IMR-90 (cell line): Measurements from ENCODE around the gene FMN1. TPM values are rescaled to one million over a fixed set of nuclear protein-coding genes. Genes with fewer than 3 reads are reported as not detected.

Experiments
- ATAC-seq: fragments of 200-7000 bp; cut with Tn5 transposase; 2 replicates; pipeline ENCODE4 v1.9.1; 2020; ENCODE audit warnings: low read depth, mild to moderate bottlenecking, moderate library complexity
- BruUV-seq: library from RNA; stranded (reverse); fragments of 400-500 nt; replicated peaks from 2 replicates; lab custom pipeline; 2021; lab: Mats Ljungman, UMichigan
- CTCF ChIA-PET: fragments of 300-600 bp; formaldehyde crosslinking; extraction: SDS; loops from one replicate; lab custom pipeline; 2021; ENCODE audit warnings: antibody characterized with exemption; lab: Yijun Ruan, JAX
- POLR2A ChIA-PET: fragments of 300-600 bp; sonication (Branson Sonifier 250); formaldehyde crosslinking; loops from one replicate; lab custom pipeline; 2022; ENCODE audit warnings: antibody characterized with exemption; ENCODE audit not compliant: unreplicated experiment; lab: Charles Lee
- DNase-seq: peaks from one replicate; pipeline ENCODE4 v3.0.0; 2013
- H2AFZ ChIP-seq: replicated peaks from 2 replicates; pipeline ENCODE3; 2013; ENCODE audit warnings: low read length, mild to moderate bottlenecking; ENCODE audit not compliant: poor library complexity
- H2AK5ac ChIP-seq: 2 replicates; pipeline ENCODE4 v1.6.1; 2013; ENCODE audit warnings: low read depth, low read length, inconsistent platforms
- H2AK9ac ChIP-seq: replicated peaks from 2 replicates; pipeline ENCODE3; 2013; ENCODE audit warnings: mild to moderate bottlenecking, low read depth, low read length, moderate library complexity; ENCODE audit not compliant: poor library complexity
- H2BK120ac ChIP-seq: 2 replicates; pipeline ENCODE4 v1.6.1; 2013; ENCODE audit warnings: low read depth, low read length, inconsistent platforms
- H2BK15ac ChIP-seq: 3 replicates; pipeline ENCODE4 v1.6.1; 2013; ENCODE audit warnings: low read depth, low read length, inconsistent platforms
- H2BK20ac ChIP-seq: 2 replicates; pipeline ENCODE4 v1.6.1; 2013; ENCODE audit warnings: low read depth, mild to moderate bottlenecking, inconsistent platforms, low read length, moderate library complexity
- H2BK5ac ChIP-seq: 2 replicates; pipeline ENCODE4 v1.6.1; 2013; ENCODE audit warnings: mild to moderate bottlenecking, low read depth, low read length, inconsistent platforms; ENCODE audit not compliant: poor library complexity, severe bottlenecking
- H3K14ac ChIP-seq: replicated peaks from 2 replicates; pipeline ENCODE4 v1.6.1; 2013; ENCODE audit warnings: low read depth, low read length, inconsistent platforms
- H3K18ac ChIP-seq: 2 replicates; pipeline ENCODE4 v1.6.1; 2013; ENCODE audit warnings: low read depth, low read length, control low read depth
- H3K23ac ChIP-seq: 2 replicates; pipeline ENCODE4 v1.6.1; 2013; ENCODE audit warnings: low read depth, low read length, inconsistent platforms
- H3K27ac ChIP-seq: 2 replicates; pipeline ENCODE4 v1.5.1; 2013; ENCODE audit warnings: mild to moderate bottlenecking, control low read depth, low read length; ENCODE audit not compliant: insufficient read depth
- H3K27me3 ChIP-seq: 2 replicates; pipeline ENCODE4 v1.6.1; 2013; ENCODE audit warnings: low read length; ENCODE audit not compliant: control insufficient read depth, insufficient read depth
- H3K36me3 ChIP-seq: 2 replicates; pipeline ENCODE4 v1.6.1; 2013; ENCODE audit warnings: low read length, mixed read lengths; ENCODE audit not compliant: control insufficient read depth, insufficient read depth
- H3K4ac ChIP-seq: 2 replicates; pipeline ENCODE4 v1.6.1; 2013; ENCODE audit warnings: low read depth, low read length, inconsistent platforms
- H3K4me1 ChIP-seq: 2 replicates; pipeline ENCODE4 v1.6.1; 2013; ENCODE audit warnings: low read length, mixed read lengths; ENCODE audit not compliant: control insufficient read depth, insufficient read depth
- H3K4me2 ChIP-seq: 2 replicates; pipeline ENCODE4 v1.6.1; 2013; ENCODE audit warnings: low read depth, mild to moderate bottlenecking, control low read depth, low read length, moderate library complexity
- H3K4me3 ChIP-seq: 2 replicates; pipeline ENCODE4 v1.5.1; 2013; ENCODE audit warnings: low read depth, mild to moderate bottlenecking, control low read depth, low read length, moderate library complexity; ENCODE audit not compliant: insufficient read depth
- H3K56ac ChIP-seq: 2 replicates; pipeline ENCODE4 v1.6.1; 2013; ENCODE audit warnings: low read length, inconsistent platforms; ENCODE audit not compliant: insufficient read depth; ENCODE audit errors: extremely low read depth
- H3K79me1 ChIP-seq, 2 experiments: 2 replicates each; pipeline ENCODE4 v1.6.1; 2013; ENCODE audit warnings: low read length in 2 of 2, inconsistent platforms in 1 of 2, low read depth in 1 of 2
- H3K9ac ChIP-seq: 2 replicates; pipeline ENCODE4 v1.6.1; 2013; ENCODE audit warnings: low read depth, low read length, control low read depth
- H3K9me1 ChIP-seq: 2 replicates; pipeline ENCODE4 v1.6.1; 2013; ENCODE audit warnings: low read length, inconsistent platforms; ENCODE audit not compliant: insufficient read depth
- H3K9me3 ChIP-seq: 2 replicates; pipeline ENCODE4 v1.6.1; 2013; ENCODE audit warnings: low read length; ENCODE audit not compliant: control insufficient read depth, insufficient read depth
- H4K20me1 ChIP-seq: 2 replicates; pipeline ENCODE4 v1.6.1; 2013; ENCODE audit warnings: low read length, inconsistent platforms; ENCODE audit not compliant: insufficient read depth
- H4K5ac ChIP-seq: 2 replicates; pipeline ENCODE4 v1.6.1; 2013; ENCODE audit warnings: mild to moderate bottlenecking, low read depth, low read length, control low read depth
- H4K8ac ChIP-seq, 2 experiments: 2 replicates each; pipeline ENCODE4 v1.6.1; 2013; ENCODE audit warnings: low read depth in 2 of 2, low read length in 2 of 2, control low read depth in 1 of 2, inconsistent platforms in 1 of 2
- H4K91ac ChIP-seq: 2 replicates; pipeline ENCODE4 v1.6.1; 2013; ENCODE audit warnings: low read depth, low read length, inconsistent platforms; ENCODE audit not compliant: insufficient read depth
- BHLHE40 ChIP-seq: fragments of 150-350 bp; IDR thresholded peaks from 2 replicates; pipeline ENCODE4 v1.6.1; 2016; ENCODE audit warnings: mild to moderate bottlenecking, low read depth, low read length
- CEBPB ChIP-seq: IDR thresholded peaks from 2 replicates; pipeline ENCODE4 v1.6.1; 2012; ENCODE audit warnings: low read depth, low read length, improper control_type of control experiment
- CHD1 ChIP-seq: IDR thresholded peaks from 2 replicates; pipeline ENCODE4 v1.6.1; 2012; ENCODE audit warnings: low read depth, low read length, improper control_type of control experiment
- CTCF ChIP-seq: conservative IDR thresholded peaks from 2 replicates; pipeline ENCODE4 v1.5.1; 2012; ENCODE audit warnings: mild to moderate bottlenecking, low read depth, low read length, improper control_type of control experiment
- FOS ChIP-seq: fragments of 150-350 bp; IDR thresholded peaks from 2 replicates; pipeline ENCODE4 v1.6.1; 2016; ENCODE audit warnings: low read depth, low read length
- MAZ ChIP-seq: IDR thresholded peaks from 2 replicates; pipeline ENCODE4 v1.6.1; 2012; ENCODE audit warnings: low read depth, mild to moderate bottlenecking, low read length, improper control_type of control experiment, moderate library complexity, borderline replicate concordance
- MXI1 ChIP-seq: IDR thresholded peaks from 2 replicates; pipeline ENCODE4 v1.6.1; 2012; ENCODE audit warnings: low read depth, mild to moderate bottlenecking, low read length, moderate library complexity, borderline replicate concordance
- POLR2A ChIP-seq: IDR thresholded peaks from 2 replicates; pipeline ENCODE4 v1.6.1; 2012; ENCODE audit warnings: mild to moderate bottlenecking, low read depth, low read length
- RAD21 ChIP-seq: IDR thresholded peaks from 2 replicates; pipeline ENCODE4 v1.6.1; 2012; ENCODE audit warnings: low read length, improper control_type of control experiment
- SMC3 ChIP-seq: fragments of 150-350 bp; IDR thresholded peaks from 2 replicates; pipeline ENCODE4 v1.6.1; 2016; ENCODE audit warnings: low read depth, mild to moderate bottlenecking, antibody characterized with exemption, low read length, moderate library complexity
- WGBS, 2 experiments: methylation state at CpG; one replicate each; pipeline versions ENCODE4 v1.1.5 to v1.1.7; 2013; ENCODE audit warnings: missing lambda C conversion rate in 2 of 2; ENCODE audit not compliant: insufficient read length in 1 of 2; ENCODE audit errors: extremely low coverage in 2 of 2; 5-methylcytosine and 5-hydroxymethylcytosine counted together
- dilution Hi-C: fragments of 300-500 bp; cut with HindIII; formaldehyde crosslinking; loops from one replicate; pipeline ENCODE4 v1.14.3; 2018; ENCODE audit warnings: low sequenced_read_pairs; ENCODE audit not compliant: unreplicated experiment
- in situ Hi-C: fragments of 300-500 bp; cut with MboI; formaldehyde crosslinking; loops from 3 replicates; pipeline ENCODE4 v1.14.3; 2019; ENCODE audit warnings: low sequenced_read_pairs, inconsistent platforms, mixed read lengths
- intact Hi-C: fragments of 100-400 bp; cut with micrococcal nuclease; formaldehyde crosslinking; loops from 2 replicates; pipeline ENCODE4 v1.10.0; 2022
- polyA plus RNA-seq, 3 experiments: library from polyadenylated mRNA; depleted of rRNA; stranded (reverse); fragments of >200 nt; gene quantifications; 2 replicates each; pipeline ENCODE4 v1.2.3, GENCODE V29; 2012; ENCODE audit warnings: low replicate concordance in 1 of 3
- total RNA-seq: library from RNA; depleted of rRNA; stranded (reverse); fragments of >200 nt; gene quantifications from 2 replicates; pipeline ENCODE4 v1.2.3, GENCODE V29; 2012
- TF ChIP-seq, protein P1 (sequence below): fragments of 150-350 bp; IDR thresholded peaks from 2 replicates; pipeline ENCODE4 v1.6.1; 2016; ENCODE audit warnings: low read depth, mild to moderate bottlenecking, low read length, moderate library complexity, borderline replicate concordance
- TF ChIP-seq, protein P2 (sequence below): fragments of 150-350 bp; IDR thresholded peaks from 2 replicates; pipeline ENCODE4 v1.6.1; 2017; ENCODE audit warnings: mild to moderate bottlenecking, antibody characterized with exemption, low read length, low read depth

FMN1 gene
- total and polyA plus RNA-seq, 2 of the 4 experiments (the other 2 are of a cell fraction), result 7.3 to 17.6 TPM

DNA sequence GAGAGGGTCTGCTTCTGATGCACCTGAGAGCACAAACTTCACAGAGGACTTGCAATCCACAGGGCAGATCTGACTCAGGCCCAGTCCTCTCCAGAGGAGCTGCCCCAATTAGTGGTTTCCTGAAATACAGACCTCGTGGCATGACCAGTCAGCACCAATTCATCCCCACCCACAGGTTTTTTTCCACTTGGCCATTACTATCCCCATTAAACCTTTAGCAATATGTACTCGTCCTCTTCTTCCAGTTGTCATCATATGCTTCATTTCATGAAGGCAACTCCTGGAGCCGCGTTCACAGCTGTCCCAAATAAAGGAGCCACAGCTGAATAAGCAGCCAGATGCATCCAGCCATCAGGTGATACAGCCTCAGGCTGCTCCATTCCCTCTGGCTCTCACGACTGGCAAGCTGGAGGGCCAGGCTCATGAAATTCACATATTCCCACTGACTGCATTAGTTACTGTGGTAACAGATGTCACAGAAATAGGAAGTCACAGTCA is 163.1 kb downstream of the FMN1 start:
- Histone ChIP-seq H3K9me3 (no peaks in the 10 kb centered on the region), H3K23ac (no peak overlapping the region), H4K5ac (peak overlapping the region; percentile 20; the same call in 1 of the 2 replicates), H2BK5ac (no peak overlapping the region), H3K36me3 (no peaks in the 10 kb centered on the region), H2AFZ (no peak overlapping the region), H4K20me1 (peaks cover 66% of the 10 kb centered on the region; the same call in 1 of the 2 replicates), H3K18ac (no peak overlapping the region; the same call in 1 of the 2 replicates), H3K4me1 (peaks cover 15% of the 10 kb centered on the region), H2BK15ac (no peak overlapping the region), H3K79me1 (peaks cover 26 to 72% of the 10 kb centered on the region in 2 experiments), H3K27me3 (no peaks in the 10 kb centered on the region), H3K9me1 (peaks cover 11% of the 10 kb centered on the region; the same call in 1 of the 2 replicates), H3K4ac (no peak overlapping the region), H3K4me3 (no peak overlapping the region), H2AK5ac (peak overlapping the region; percentile 13; the same call in 1 of the 2 replicates), H2BK120ac (no peak overlapping the region), H3K9ac (no peak overlapping the region), H4K91ac (no peak overlapping the region), H3K27ac (peak overlapping the region; percentile 21; the same call in 1 of the 2 replicates), H3K56ac (no peak overlapping the region), H2BK20ac (no peak overlapping the region), H3K14ac (no peak overlapping the region), H2AK9ac (no peak overlapping the region), H4K8ac (no peak overlapping the region), H3K4me2 (peak overlapping the region; percentile 33; the same call in 1 of the 2 replicates)
- in situ Hi-C loops (no loop called here), intact Hi-C loops (no loop called here), dilution Hi-C loops (no loop called here)
- WGBS, 2 experiments, result 74% methylated on average over 4 of the region's 5 CpGs; no CpG with 5 or more reads in 1 of the 2 experiments
- BruUV-seq, result no TSS peak
- peak; percentile 75 for DNase-seq
- TF ChIP-seq, protein P1, sequence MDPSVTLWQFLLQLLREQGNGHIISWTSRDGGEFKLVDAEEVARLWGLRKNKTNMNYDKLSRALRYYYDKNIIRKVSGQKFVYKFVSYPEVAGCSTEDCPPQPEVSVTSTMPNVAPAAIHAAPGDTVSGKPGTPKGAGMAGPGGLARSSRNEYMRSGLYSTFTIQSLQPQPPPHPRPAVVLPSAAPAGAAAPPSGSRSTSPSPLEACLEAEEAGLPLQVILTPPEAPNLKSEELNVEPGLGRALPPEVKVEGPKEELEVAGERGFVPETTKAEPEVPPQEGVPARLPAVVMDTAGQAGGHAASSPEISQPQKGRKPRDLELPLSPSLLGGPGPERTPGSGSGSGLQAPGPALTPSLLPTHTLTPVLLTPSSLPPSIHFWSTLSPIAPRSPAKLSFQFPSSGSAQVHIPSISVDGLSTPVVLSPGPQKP, result no peak
- TF ChIP-seq MAZ (no peak), FOS (no peak), POLR2A (no peak), CHD1 (no peak), MXI1 (no peak), RAD21 (no peak), BHLHE40 (no peak), CTCF (no peak), CEBPB (no peak), SMC3 (no peak)
- TF ChIP-seq, protein P2, sequence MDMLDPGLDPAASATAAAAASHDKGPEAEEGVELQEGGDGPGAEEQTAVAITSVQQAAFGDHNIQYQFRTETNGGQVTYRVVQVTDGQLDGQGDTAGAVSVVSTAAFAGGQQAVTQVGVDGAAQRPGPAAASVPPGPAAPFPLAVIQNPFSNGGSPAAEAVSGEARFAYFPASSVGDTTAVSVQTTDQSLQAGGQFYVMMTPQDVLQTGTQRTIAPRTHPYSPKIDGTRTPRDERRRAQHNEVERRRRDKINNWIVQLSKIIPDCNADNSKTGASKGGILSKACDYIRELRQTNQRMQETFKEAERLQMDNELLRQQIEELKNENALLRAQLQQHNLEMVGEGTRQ, result no peak
- ChIA-PET CTCF (interaction anchor here (2.0 kb wide), 1 partner anchor 11 kb away, joined by 4 read pairs; no protein-coding TSS in a partner anchor), POLR2A (no interaction called here)
- no peak; the same call in none of the 2 replicates for ATAC-seq
